Naive thymus-derived CD4-positive, alpha-beta T cell (primary cell): ENCODE measurements around the gene LOXHD1. TPM values are rescaled to one million over a fixed set of nuclear protein-coding genes. Genes with fewer than 3 reads are reported as not detected.
A peak's percentile ranks its signal among the peaks of the same experiment; 100 is the strongest.

Experiments used
- ATAC-seq: fragments of 150-1000 bp; cut with Tn5 transposase; 2 replicates; pipeline ENCODE4 v1.10.0; 2021; ENCODE audit warnings: mild to moderate bottlenecking, moderate library complexity
- CTCF ChIA-PET: fragments of 350-600 bp; sonication (Branson Sonifier 250); formaldehyde crosslinking; loops from one replicate; lab custom pipeline; 2021; ENCODE audit warnings: antibody characterized with exemption; lab: Charles Lee
- POLR2A ChIA-PET: fragments of 350-600 bp; sonication (Branson Sonifier 250); formaldehyde crosslinking; loops from one replicate; lab custom pipeline; 2021; ENCODE audit warnings: antibody characterized with exemption, inconsistent platforms; lab: Charles Lee
- DNase-seq, 9 donors: peaks; one replicate each; pipeline versions ENCODE4 v3.0.0 to v3.0.0-alpha.2; 2020 to 2022; ENCODE audit warnings: mixed read lengths in 1 of 9
- H3K27ac ChIP-seq: one replicate; pipeline ENCODE4 v1.7.0; 2013; ENCODE audit warnings: mild to moderate bottlenecking, low read depth, low read length, moderate library complexity
- H3K27me3 ChIP-seq, 2 donors: one replicate each; pipeline ENCODE4 v1.7.0; 2013; ENCODE audit warnings: low read length in 2 of 2, mild to moderate bottlenecking in 2 of 2, moderate library complexity in 2 of 2; ENCODE audit not compliant: control insufficient read depth in 2 of 2, insufficient read depth in 2 of 2
- H3K36me3 ChIP-seq, 3 experiments: 1 replicate in 2 of 3; 2 replicates in 1 of 3; pipeline ENCODE4 v1.7.0; 2013; ENCODE audit warnings: low read length in 3 of 3, mild to moderate bottlenecking in 3 of 3, moderate library complexity in 1 of 3; ENCODE audit not compliant: insufficient read depth in 3 of 3, control insufficient read depth in 2 of 3
- H3K4me1 ChIP-seq, 2 donors: one replicate each; pipeline ENCODE4 v1.7.0; 2013; ENCODE audit warnings: low read length in 2 of 2, mild to moderate bottlenecking in 2 of 2, moderate library complexity in 1 of 2; ENCODE audit not compliant: control insufficient read depth in 2 of 2, insufficient read depth in 2 of 2
- H3K4me3 ChIP-seq: 2 replicates; pipeline ENCODE4 v1.7.0; 2013; ENCODE audit warnings: mild to moderate bottlenecking, low read length
- H3K9me3 ChIP-seq, 3 experiments: 1 replicate in 2 of 3; 2 replicates in 1 of 3; pipeline ENCODE4 v1.7.0; 2013; ENCODE audit warnings: low read length in 3 of 3; ENCODE audit not compliant: control insufficient read depth in 2 of 3
- H3K27ac Mint-ChIP-seq, 9 donors: one replicate each; pipeline ENCODE4 v1.8.0; 2020 to 2022; ENCODE audit warnings: mixed read lengths in 9 of 9, mild to moderate bottlenecking in 8 of 9, moderate library complexity in 5 of 9, inconsistent platforms in 2 of 9
- H3K27me3 Mint-ChIP-seq, 5 donors: one replicate each; pipeline ENCODE4 v1.8.0; 2021 to 2022; ENCODE audit warnings: mixed read lengths in 5 of 5, mild to moderate bottlenecking in 1 of 5
- H3K36me3 Mint-ChIP-seq, 5 donors: one replicate each; pipeline ENCODE4 v1.8.0; 2020 to 2022; ENCODE audit warnings: mixed read lengths in 5 of 5, mild to moderate bottlenecking in 3 of 5, inconsistent platforms in 1 of 5
- H3K4me1 Mint-ChIP-seq, 7 donors: one replicate each; pipeline ENCODE4 v1.8.0; 2020 to 2022; ENCODE audit warnings: mixed read lengths in 7 of 7, mild to moderate bottlenecking in 3 of 7, inconsistent platforms in 1 of 7
- H3K4me3 Mint-ChIP-seq, 10 donors: one replicate each; pipeline ENCODE4 v1.8.0; 2020 to 2022; ENCODE audit warnings: mild to moderate bottlenecking in 10 of 10, mixed read lengths in 10 of 10, moderate library complexity in 6 of 10, inconsistent platforms in 2 of 10
- H3K9me3 Mint-ChIP-seq, 11 donors: one replicate each; pipeline ENCODE4 v1.8.0; 2020 to 2022; ENCODE audit warnings: mixed read lengths in 11 of 11, mild to moderate bottlenecking in 4 of 11, inconsistent platforms in 1 of 11, moderate library complexity in 1 of 11
- intact Hi-C, 2 donors: fragments of 100-400 bp; cut with micrococcal nuclease; formaldehyde crosslinking; loops; one replicate each; pipeline ENCODE4 v1.15.1; 2023
- polyA plus RNA-seq, 2 donors: library from polyadenylated mRNA; unstranded; fragments of 300-500 nt; fragmentation: Illumina TruSeq; gene quantifications; one replicate each; pipeline ENCODE4 v1.2.3, GENCODE V29; 2021
- total RNA-seq, 6 experiments: library from RNA in 5 of 6; stranded (reverse) in 5 of 6; gene quantifications; 1 replicate in 5 of 6; 2 replicates in 1 of 6; pipeline ENCODE4 v1.2.3 and lab custom pipeline; 2021 to 2026

LOXHD1 gene
- total and polyA plus RNA-seq, 7 experiments from 2014 or later, result 0.08 to 1.2 (median 0.23) TPM; not detected in 3

- POLR2A ChIA-PET, result no interaction called here
- CTCF ChIA-PET, result no interaction called here
- peaks cover 0 to 14% (median 4%) of the 10 kb centered on the region in 11 donors for H3K9me3 Mint-ChIP-seq
Observed at GRCh38 chr18:46696702-46697101, 39.7 kb upstream of the LOXHD1 start.

DNA sequence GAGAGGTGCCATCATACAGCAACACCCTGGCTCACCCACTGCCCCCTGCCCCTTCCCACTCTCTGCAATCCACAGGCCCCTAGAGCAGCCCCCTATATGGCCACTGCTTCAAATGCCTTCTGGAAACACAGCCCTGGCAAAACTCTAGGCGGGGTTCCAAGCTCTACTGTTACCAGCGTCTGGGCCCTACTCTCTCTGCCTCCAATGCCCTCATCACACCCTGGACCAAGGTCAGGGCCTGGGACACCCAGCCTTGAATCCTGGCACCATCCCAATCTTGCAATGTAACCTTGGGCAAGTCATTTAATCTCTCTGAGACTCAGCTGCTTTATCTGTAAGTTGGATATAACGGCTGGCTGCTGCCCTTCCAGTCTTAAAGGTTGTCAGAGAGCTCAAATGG is 39.2 kb upstream of the LOXHD1 start:
- peaks cover 0 to 14% (median 4%) of the 10 kb centered on the region in 11 donors for H3K9me3 Mint-ChIP-seq
- Histone ChIP-seq H3K4me3 (no peak overlapping the region), H3K36me3 (no peaks in the 10 kb centered on the region), H3K27me3 (no peaks in the 10 kb centered on the region), H3K9me3 (no peaks in the 10 kb centered on the region), H3K4me1 (no peaks in the 10 kb centered on the region), H3K27ac (no peak overlapping the region)
- no peak for DNase-seq
- no peak overlapping the region for H3K27ac Mint-ChIP-seq
- peaks cover 0 to 3% (median 0%) of the 10 kb centered on the region in 5 donors for H3K36me3 Mint-ChIP-seq
- ChIA-PET CTCF (no interaction called here), POLR2A (no interaction called here)
- H3K4me3 Mint-ChIP-seq, result no peak overlapping the region
- intact Hi-C loops, result no loop called here
- no peak for ATAC-seq
- H3K4me1 Mint-ChIP-seq, result no peaks in the 10 kb centered on the region
- peaks cover 0 to 18% (median 16%) of the 10 kb centered on the region in 5 donors for H3K27me3 Mint-ChIP-seq

More at GRCh38 chr18:46696702-46697101, 39.7 kb upstream of the LOXHD1 start:
- Mint-ChIP-seq H3K4me3 (no peak overlapping the region), H3K36me3 (peaks cover 0 to 3% (median 0%) of the 10 kb centered on the region in 5 donors), H3K4me1 (no peaks in the 10 kb centered on the region), H3K27me3 (peaks cover 0 to 18% (median 16%) of the 10 kb centered on the region in 5 donors), H3K27ac (no peak overlapping the region)
- intact Hi-C loops, result no loop called here
- no peak overlapping the region for H3K4me3 ChIP-seq
- no peaks in the 10 kb centered on the region for H3K27me3 ChIP-seq
- ATAC-seq (no peak), DNase-seq (no peak)
- no peak overlapping the region for H3K27ac ChIP-seq
- H3K4me1 ChIP-seq, result no peaks in the 10 kb centered on the region
- no peaks in the 10 kb centered on the region for H3K9me3 ChIP-seq
- no peaks in the 10 kb centered on the region for H3K36me3 ChIP-seq

GRCh38 chr18:46693996-46694395 is 37.0 kb upstream of the LOXHD1 start:
- CTCF ChIA-PET, result no interaction called here
- Mint-ChIP-seq H3K27ac (no peak overlapping the region), H3K4me3 (no peak overlapping the region), H3K4me1 (no peaks in the 10 kb centered on the region), H3K36me3 (peaks cover 0 to 3% (median 0%) of the 10 kb centered on the region in 5 donors), H3K27me3 (peaks cover 0 to 18% (median 16%) of the 10 kb centered on the region in 5 donors), H3K9me3 (peaks cover 0 to 14% (median 4%) of the 10 kb centered on the region in 11 donors)
- DNase-seq, result no peak
- Histone ChIP-seq H3K9me3 (no peaks in the 10 kb centered on the region), H3K27me3 (no peaks in the 10 kb centered on the region), H3K27ac (no peak overlapping the region), H3K4me3 (no peak overlapping the region), H3K4me1 (no peaks in the 10 kb centered on the region), H3K36me3 (no peaks in the 10 kb centered on the region)
- no peak for ATAC-seq
- intact Hi-C loops, result no loop called here
- POLR2A ChIA-PET, result no interaction called here

GRCh38 chr18:46688853-46689525 is 32.0 kb upstream of the LOXHD1 start:
- H3K4me3 Mint-ChIP-seq, result no peak overlapping the region
- Histone ChIP-seq H3K36me3 (no peaks in the 10 kb centered on the region), H3K27ac (no peak overlapping the region), H3K4me3 (no peak overlapping the region), H3K27me3 (no peaks in the 10 kb centered on the region), H3K4me1 (no peaks in the 10 kb centered on the region), H3K9me3 (no peaks in the 10 kb centered on the region)
- no peaks in the 10 kb centered on the region for H3K4me1 Mint-ChIP-seq
- H3K9me3 Mint-ChIP-seq, result no peaks in the 10 kb centered on the region
- H3K27me3 Mint-ChIP-seq, result peaks cover 0 to 10% (median 3%) of the 10 kb centered on the region in 5 donors
- POLR2A ChIA-PET, result no interaction called here
- peak; percentile 14 for ATAC-seq
- no peak for DNase-seq
- no peaks in the 10 kb centered on the region for H3K36me3 Mint-ChIP-seq
- CTCF ChIA-PET, result interaction anchor here (0.6 kb wide), 1 partner anchor 8 kb away, joined by 3 read pairs; no protein-coding TSS in a partner anchor
- H3K27ac Mint-ChIP-seq, result no peak overlapping the region
- intact Hi-C loops, result no loop called here

GRCh38 chr18:46686186-46686585 is 29.2 kb upstream of the LOXHD1 start:
- DNase-seq (no peak), ATAC-seq (no peak)
- intact Hi-C loops, result no loop called here
- no peaks in the 10 kb centered on the region for H3K9me3 ChIP-seq
- CTCF ChIA-PET, result no interaction called here
- H3K9me3 Mint-ChIP-seq, result no peaks in the 10 kb centered on the region
- H3K27ac ChIP-seq, result no peak overlapping the region
- H3K4me1 Mint-ChIP-seq, result no peaks in the 10 kb centered on the region
- H3K27me3 ChIP-seq, result no peaks in the 10 kb centered on the region
- no peaks in the 10 kb centered on the region for H3K36me3 Mint-ChIP-seq
- no peaks in the 10 kb centered on the region for H3K4me1 ChIP-seq
- POLR2A ChIA-PET, result no interaction called here
- H3K27ac Mint-ChIP-seq, result no peak overlapping the region
- H3K4me3 ChIP-seq, result no peak overlapping the region
- H3K4me3 Mint-ChIP-seq, result no peak overlapping the region
- H3K36me3 ChIP-seq, result no peaks in the 10 kb centered on the region
- peaks cover 0 to 4% (median 0%) of the 10 kb centered on the region in 5 donors for H3K27me3 Mint-ChIP-seq

- Histone ChIP-seq H3K4me1 (no peaks in the 10 kb centered on the region), H3K27me3 (no peaks in the 10 kb centered on the region), H3K27ac (no peak overlapping the region), H3K36me3 (no peaks in the 10 kb centered on the region), H3K4me3 (no peak overlapping the region), H3K9me3 (no peaks in the 10 kb centered on the region)
- DNase-seq (no peak), ATAC-seq (no peak)
- ChIA-PET CTCF (no interaction called here), POLR2A (no interaction called here)
- Mint-ChIP-seq H3K27me3 (peaks cover 0 to 4% (median 0%) of the 10 kb centered on the region in 5 donors), H3K9me3 (no peaks in the 10 kb centered on the region), H3K36me3 (no peaks in the 10 kb centered on the region), H3K4me3 (no peak overlapping the region), H3K4me1 (no peaks in the 10 kb centered on the region), H3K27ac (no peak overlapping the region)
- intact Hi-C loops, result no loop called here
Observed at GRCh38 chr18:46683252-46683651, 26.2 kb upstream of the LOXHD1 start.
